ENCODE data around the gene C5orf46.

Gene C5orf46

DNA sequence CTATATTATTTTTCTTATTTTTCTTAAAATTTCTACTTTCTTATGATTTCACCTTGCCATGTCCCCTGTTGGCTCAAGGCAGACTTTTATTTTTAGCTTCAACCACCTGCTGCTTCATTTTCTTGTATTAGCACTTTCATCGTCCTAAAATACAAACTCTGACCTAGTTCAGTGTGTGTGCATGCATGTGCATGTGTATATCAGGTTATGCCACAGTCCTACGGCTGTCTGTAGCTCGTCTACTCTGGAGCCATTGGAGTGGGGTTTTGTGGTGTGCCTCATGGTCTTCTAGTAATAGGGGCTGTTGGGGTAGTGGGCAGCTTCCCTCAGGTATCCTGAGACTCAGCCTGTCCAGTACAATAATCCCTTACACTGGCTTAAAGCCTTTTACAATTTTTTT is 61.5 kb downstream of the C5orf46 start:
- Histone ChIP-seq H3K4me3 (ENCODE audit: low read length) (no peak overlapping the region), H3K4me2 (ENCODE audit: low read length) (no peak overlapping the region), H3K9me3 (ENCODE audit: control insufficient read depth, insufficient read depth, low read length) (no peaks in the 10 kb centered on the region), H3K79me2 (ENCODE audit: control insufficient read depth, low read length) (no peaks in the 10 kb centered on the region), H3K27me3 (ENCODE audit: control insufficient read depth, low read length) (peaks cover 31% of the 10 kb centered on the region), H3K9me2 (replicated peaks; ENCODE audit: control insufficient read depth, low read length) (no peaks in the 10 kb centered on the region), H3K27ac (ENCODE audit: low read depth, low read length) (no peak overlapping the region), H3F3A (ENCODE audit: control insufficient read depth, insufficient read depth) (no peaks in the 10 kb centered on the region), H3K4me1 (ENCODE audit: control insufficient read depth, low read length) (no peaks in the 10 kb centered on the region), H4K20me1 (ENCODE audit: control insufficient read depth, insufficient read depth, low read depth, low read length) (no peaks in the 10 kb centered on the region), H3K36me3 (ENCODE audit: control insufficient read depth, low read length) (no peaks in the 10 kb centered on the region)
- no peak for TF ChIP-seq CTCF (IDR thresholded peaks at IDR 0.05; ENCODE audit: low read depth, low read length, poor library complexity, severe bottlenecking)
- TF ChIP-seq EZH2phosphoT487 (IDR thresholded peaks at IDR 0.05; ENCODE audit: borderline replicate concordance, low read length) = no peak

DNA sequence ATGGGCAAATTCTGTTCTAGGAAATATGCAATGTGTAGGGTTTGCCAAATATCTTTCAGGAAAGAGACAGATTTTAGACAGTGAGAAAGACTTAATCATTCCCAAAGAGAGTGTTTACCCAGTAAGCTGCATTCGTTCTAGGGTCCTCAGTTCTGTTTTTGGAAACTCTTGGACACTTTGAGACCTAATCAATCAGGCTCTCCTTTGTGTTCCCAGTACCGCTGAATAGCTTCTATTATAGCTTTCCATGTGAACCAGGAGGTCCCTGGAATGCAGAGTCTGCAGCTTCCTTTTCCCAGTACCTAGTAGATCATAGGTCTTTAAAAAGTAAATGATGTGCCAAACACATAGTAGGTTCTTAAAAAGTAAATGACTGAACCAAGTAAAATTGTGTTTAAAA is 63.5 kb downstream of the C5orf46 start:
- Histone ChIP-seq H3K27ac (ENCODE audit: low read depth, low read length) (no peak overlapping the region), H3K27me3 (ENCODE audit: control insufficient read depth, low read length) (peaks cover 29% of the 10 kb centered on the region), H3K4me3 (ENCODE audit: low read length) (no peak overlapping the region), H3K9me3 (ENCODE audit: control insufficient read depth, insufficient read depth, low read length) (no peaks in the 10 kb centered on the region), H3K9me2 (replicated peaks; ENCODE audit: control insufficient read depth, low read length) (no peaks in the 10 kb centered on the region), H3K4me1 (ENCODE audit: control insufficient read depth, low read length) (no peaks in the 10 kb centered on the region), H3F3A (ENCODE audit: control insufficient read depth, insufficient read depth) (no peaks in the 10 kb centered on the region), H3K36me3 (ENCODE audit: control insufficient read depth, low read length) (no peaks in the 10 kb centered on the region), H3K79me2 (ENCODE audit: control insufficient read depth, low read length) (no peaks in the 10 kb centered on the region), H3K4me2 (ENCODE audit: low read length) (no peak overlapping the region), H4K20me1 (ENCODE audit: control insufficient read depth, insufficient read depth, low read depth, low read length) (no peaks in the 10 kb centered on the region)
- TF ChIP-seq CTCF (IDR thresholded peaks at IDR 0.05; ENCODE audit: low read depth, low read length, poor library complexity, severe bottlenecking) (no peak), EZH2phosphoT487 (IDR thresholded peaks at IDR 0.05; ENCODE audit: borderline replicate concordance, low read length) (no peak)

Measured in DOHH2 (cell line).